T47D (cell line): Measurements from ENCODE around the gene ARHGAP30.
"Not testable (repeated sequence)": the region's sequence is repeated elsewhere in the genome, so short reads cannot be mapped to it uniquely, and the experiment has no call there.

Experiments
- DNase-seq, 2 experiments: peaks; one replicate each; pipeline versions ENCODE4 v3.0.0 to v3.0.0-alpha.2; 2011 to 2012; ENCODE audit warnings: low read depth in 1 of 2, low spot score in 1 of 2
- JUND ChIP-seq: IDR thresholded peaks from 2 replicates; pipeline ENCODE4 v1.6.1; 2012; ENCODE audit warnings: low read depth
- in situ Hi-C: cut with HindIII; loops from 2 replicates; pipeline ENCODE4 v1.10.0; 2016; ENCODE audit warnings: low sequenced_read_pairs, low pct_unique_long_range_greater_than_20kb

ARHGAP30 gene, protein sequence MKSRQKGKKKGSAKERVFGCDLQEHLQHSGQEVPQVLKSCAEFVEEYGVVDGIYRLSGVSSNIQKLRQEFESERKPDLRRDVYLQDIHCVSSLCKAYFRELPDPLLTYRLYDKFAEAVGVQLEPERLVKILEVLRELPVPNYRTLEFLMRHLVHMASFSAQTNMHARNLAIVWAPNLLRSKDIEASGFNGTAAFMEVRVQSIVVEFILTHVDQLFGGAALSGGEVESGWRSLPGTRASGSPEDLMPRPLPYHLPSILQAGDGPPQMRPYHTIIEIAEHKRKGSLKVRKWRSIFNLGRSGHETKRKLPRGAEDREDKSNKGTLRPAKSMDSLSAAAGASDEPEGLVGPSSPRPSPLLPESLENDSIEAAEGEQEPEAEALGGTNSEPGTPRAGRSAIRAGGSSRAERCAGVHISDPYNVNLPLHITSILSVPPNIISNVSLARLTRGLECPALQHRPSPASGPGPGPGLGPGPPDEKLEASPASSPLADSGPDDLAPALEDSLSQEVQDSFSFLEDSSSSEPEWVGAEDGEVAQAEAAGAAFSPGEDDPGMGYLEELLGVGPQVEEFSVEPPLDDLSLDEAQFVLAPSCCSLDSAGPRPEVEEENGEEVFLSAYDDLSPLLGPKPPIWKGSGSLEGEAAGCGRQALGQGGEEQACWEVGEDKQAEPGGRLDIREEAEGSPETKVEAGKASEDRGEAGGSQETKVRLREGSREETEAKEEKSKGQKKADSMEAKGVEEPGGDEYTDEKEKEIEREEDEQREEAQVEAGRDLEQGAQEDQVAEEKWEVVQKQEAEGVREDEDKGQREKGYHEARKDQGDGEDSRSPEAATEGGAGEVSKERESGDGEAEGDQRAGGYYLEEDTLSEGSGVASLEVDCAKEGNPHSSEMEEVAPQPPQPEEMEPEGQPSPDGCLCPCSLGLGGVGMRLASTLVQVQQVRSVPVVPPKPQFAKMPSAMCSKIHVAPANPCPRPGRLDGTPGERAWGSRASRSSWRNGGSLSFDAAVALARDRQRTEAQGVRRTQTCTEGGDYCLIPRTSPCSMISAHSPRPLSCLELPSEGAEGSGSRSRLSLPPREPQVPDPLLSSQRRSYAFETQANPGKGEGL

DNA sequence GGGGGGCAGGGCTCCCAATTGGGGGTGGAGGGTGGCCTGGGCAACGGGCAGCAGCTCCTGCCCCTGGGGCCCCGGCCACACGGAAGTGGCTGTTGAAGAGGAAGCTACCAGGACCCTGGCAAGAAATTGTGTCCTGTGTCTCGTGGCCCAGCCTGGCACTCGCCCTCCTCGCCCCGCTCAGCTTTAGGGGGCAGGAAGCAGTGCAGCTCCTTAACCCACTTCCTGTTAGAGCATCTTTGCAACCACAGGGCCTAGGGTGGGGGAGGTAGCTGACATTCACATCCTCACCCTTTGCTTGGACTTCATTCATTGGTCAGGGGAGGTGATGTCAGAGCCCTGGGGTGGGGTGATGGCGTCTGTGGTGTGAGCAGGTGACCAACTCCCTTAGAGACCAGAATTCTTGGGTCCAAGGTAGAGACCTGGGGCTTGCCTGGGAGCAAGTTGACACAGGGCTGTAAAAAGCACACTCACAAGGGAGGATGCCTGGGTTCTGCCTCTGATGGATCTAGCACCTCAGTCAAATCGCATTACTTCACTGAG, at the start of gene ARHGAP30:
ARHGAP30 (minus strand) TSS at position 161 of the 540 bp plus-strand sequence. CDS start 267 bp downstream, outside the sequence.
- in situ Hi-C loops, result no loop called here
- DNase-seq, result no peak
- no peak for TF ChIP-seq JUND

DNA sequence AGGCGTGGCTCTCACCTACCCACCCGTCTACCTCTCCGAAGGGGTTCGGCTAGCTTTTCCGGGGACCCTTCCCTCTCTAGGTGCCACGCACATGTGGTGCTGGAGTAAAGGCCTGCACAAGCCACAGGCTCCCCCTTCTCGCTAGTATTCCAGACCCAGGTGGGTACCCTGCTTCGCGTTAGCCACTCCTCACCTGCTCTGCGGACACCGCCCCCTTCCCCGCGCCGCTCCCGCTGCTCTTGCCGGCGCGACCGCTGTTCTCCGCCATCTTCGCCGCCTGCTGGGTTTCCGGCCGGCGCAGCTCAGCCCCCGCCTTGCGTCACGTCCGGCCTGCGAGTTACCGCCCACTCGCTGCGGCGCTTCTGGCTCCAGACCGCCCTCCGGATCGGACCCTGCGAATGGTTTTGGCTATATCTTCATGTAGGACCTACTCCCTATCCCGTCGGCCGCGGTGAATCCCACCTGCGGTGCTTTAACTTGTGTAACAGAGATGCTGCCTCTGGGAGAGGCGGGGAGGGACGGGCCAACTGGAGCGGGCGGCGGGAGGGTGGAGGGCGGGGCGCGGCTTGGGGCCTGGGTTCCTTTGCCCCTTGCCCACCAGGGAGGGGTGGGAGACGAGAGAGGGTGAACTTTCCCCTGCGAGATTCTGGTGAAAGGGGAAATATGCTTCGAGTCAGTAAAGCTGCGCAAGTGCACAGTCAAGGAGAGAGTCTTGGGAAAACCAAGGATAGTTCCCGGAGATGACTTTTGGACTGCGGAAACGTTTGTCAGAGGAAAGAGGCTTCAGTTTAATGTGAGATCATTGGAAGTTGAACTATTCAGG, 48.3 kb upstream of the ARHGAP30 start, which contains the start of the genes NIT1 and PFDN2:
NIT1 (plus strand) TSS at position 347 of the 823 bp plus-strand sequence; CDS start at position 419, 72 bp downstream.
PFDN2 (minus strand) TSS at position 279 of the 823 bp plus-strand sequence; CDS start at position 268, 11 bp downstream.
- TF ChIP-seq JUND, result no peak
- in situ Hi-C loops, result no loop called here
- peak; percentile 83 to 88 for DNase-seq

DNA sequence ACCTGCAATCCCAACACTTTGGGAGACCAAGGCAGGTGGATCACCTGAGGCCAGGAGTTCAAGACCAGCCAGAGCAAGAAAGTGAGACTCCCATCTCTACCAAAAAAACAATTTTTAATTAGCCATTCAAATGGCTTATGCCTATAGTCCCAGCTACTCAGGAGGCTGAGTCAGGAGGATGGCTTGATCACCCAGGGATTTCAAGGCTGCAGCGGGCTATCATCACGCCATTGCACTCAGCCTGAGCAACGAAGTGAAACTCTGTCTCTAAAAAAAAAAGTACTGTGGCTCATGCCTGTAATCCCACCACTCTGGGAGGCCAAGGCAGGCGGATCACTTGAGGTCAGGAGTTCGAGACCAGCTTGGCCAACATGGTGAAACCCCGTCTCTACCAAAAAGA, 46.3 kb upstream of the ARHGAP30 start:
- in situ Hi-C loops, DNase-seq: not testable (repeated sequence)

DNA sequence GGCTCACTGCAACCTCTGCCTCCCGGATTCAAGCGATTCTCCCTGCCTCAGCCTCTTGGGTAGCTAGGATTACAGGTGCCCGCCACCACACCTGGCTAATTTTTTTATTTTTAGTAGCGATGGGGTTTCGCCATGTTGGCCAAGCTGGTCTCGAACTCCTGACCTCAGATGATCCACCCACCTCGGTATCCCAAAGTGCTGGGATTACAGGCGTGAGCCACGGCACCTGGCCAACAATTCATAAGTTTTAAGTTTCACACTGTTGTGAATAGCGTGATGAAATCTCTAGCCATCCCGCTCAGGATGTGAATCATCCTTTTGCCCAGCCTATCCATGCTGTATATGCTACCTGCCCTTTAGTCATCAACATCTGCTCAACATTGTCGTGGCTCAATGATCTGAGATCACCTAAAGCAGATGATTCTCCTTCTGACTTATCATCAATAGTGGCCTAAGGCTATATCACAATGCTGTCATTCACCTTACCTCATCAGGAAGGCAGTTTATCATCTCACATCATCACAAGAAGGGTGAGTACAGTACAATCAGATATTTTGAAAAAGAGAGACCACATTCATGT, 45.5 kb upstream of the ARHGAP30 start:
- no peak for TF ChIP-seq JUND
- no peak for DNase-seq
- in situ Hi-C loops, result no loop called here

DNA sequence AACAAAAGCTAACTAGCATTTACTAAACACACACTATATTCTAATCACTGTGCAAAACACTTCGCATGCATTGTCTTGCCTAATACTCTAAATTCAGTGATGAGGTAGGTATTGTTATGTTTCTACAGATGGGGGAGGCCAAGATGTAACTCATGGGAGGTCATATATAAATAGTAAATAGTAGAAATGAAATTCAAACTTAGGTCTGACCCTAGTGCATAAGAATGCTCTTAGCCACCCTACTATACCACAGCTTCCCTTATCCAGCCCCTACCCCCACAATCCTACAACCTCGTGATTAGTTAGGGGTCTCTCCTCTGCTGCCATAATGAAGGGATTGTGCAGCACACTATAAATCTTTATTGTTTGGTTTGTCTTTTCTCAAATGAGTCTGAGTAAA, 44.9 kb upstream of the ARHGAP30 start:
- DNase-seq, result no peak
- no peak for TF ChIP-seq JUND
- in situ Hi-C loops, result no loop called here

DNA sequence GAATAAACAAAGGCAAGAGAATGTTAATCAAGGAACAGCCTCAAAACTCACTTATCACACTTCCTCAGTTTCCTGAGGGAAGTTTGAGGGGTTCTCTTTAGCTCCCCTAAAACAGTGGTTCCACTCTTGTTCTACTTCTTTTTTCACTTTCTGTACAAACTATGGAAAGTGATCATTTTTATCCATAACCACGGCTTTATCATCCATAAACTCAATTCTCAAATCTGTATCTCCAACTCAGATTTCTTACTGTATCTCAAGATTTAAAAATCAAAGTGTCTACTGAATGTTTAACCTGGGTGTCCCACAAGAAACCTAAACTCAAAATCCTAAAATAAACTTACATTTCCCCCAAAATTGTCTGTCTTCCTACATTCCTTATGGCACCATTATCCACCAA, 44.2 kb upstream of the ARHGAP30 start:
- DNase-seq, result no peak
- no peak for TF ChIP-seq JUND
- in situ Hi-C loops, result no loop called here

DNA sequence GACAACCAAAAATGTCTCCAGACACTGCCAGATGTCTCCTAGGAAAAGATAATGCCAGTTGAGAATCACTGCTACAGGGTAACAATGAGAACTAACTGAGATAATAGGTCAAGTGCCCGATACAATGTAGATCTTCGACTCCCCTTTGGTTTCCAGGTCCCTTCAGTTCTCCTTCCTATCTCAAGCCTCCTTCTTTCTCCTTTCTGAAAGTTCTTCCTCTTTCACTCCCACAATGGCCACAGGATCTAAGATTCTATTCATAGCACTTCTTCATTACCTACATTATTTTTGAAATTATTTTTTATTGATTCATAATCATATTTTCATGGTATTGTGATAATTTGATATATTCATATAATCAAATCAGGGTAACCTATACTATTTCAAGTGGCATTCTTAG, 41.8 kb upstream of the ARHGAP30 start:
- TF ChIP-seq JUND, result no peak
- in situ Hi-C loops, result no loop called here
- DNase-seq, result no peak

DNA sequence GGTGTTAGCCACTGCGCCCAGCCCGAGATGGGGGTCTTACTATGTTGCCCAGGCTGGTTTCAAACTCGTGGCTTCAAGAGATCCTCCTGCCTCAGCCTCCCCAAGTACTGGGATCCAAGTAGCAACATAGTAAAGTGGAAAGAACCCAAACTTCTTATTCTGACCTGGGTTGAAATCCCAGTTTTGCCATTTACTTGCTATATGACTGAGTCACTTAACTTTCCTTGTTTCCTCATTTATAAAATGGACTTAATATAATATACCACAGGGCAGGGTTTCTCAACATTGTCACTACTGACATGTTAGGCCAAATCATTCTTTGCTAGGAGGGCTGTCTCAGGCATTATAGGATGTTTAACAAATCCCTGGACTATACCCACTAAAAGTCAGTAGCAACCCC, 41.4 kb upstream of the ARHGAP30 start:
- in situ Hi-C loops, result no loop called here
- DNase-seq, result no peak
- no peak for TF ChIP-seq JUND

DNA sequence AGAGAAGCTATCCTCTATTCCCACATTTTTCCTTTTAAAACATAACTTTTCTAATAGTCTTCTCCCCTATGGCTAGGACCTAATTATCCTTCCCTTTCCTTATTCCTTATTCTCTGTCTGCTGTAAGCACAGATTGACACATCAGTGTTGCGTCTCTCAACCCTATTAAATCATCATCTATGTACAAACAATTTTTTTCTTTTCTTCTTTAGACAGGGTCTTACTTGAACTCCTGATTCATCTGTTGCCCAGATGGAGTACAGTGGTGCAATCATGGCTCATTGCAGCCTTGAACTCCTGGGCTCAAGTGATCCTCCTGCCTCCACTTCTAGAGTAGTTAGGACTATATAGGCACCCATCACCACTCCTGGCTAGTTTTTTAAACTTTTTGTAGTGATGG, 36.7 kb upstream of the ARHGAP30 start:
- no peak for TF ChIP-seq JUND
- no peak for DNase-seq
- in situ Hi-C loops, result no loop called here

DNA sequence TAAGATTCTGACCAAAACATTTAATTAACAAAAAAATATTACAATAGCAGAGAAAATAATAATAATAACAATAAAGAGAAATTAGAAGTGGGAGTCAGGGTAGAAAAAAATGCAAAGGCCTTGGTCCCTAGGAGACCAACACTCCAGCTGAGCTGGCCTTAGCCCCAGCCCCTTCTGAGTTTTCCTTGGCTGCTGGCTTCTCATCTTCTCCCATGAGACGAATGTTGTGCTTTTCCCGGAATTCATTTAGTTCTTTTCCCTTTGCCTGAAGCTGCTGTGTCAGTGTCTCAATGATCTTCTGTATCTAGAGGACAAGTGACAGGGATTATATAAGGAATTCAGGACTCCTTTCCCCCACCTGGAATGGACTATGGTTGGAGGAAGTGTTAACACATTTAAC, 30.9 kb upstream of the ARHGAP30 start:
- TF ChIP-seq JUND, result no peak
- DNase-seq, result no peak
- in situ Hi-C loops, result no loop called here

DNA sequence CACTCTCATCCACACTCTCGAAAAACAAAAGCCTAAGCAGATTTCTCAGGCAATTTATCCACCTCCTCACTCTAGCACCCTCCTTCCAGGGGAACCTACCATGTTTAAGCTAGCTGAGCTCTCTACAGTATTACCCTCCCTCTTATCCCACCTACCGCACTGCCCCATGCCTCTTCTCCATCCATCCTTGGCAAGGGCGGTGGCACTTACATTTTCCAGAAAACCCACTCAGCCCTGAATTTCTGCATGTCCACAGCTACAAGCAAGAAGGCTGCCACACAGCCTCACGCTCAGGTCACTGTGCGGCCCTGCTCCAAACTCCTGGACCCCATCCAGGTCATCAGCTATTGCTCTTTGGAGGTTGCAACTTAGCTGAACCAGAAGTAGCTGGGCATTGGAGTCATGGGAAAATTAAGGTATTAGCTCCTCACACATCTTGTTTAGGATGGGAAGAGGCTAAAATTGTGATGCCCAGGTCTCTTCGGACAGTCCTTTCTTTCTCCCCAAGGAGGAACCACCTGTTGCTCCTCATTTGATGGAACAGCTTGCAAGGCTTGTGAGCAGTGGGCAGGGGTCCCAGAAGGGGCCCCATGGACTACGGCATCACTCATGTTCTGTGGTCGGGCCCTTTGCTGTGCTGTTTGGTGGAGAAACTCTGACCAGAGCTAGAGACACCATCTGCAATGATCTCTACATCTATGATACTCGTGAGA, 29.6 kb upstream of the ARHGAP30 start:
- in situ Hi-C loops, result no loop called here

More for the DNA sequence above, 29.6 kb upstream of the ARHGAP30 start:
- no peak for DNase-seq
- no peak for TF ChIP-seq JUND
